ENCODE results near the gene ERP44. TPM values are rescaled to one million over a fixed set of nuclear protein-coding genes. Genes with fewer than 3 reads are reported as not detected.

The ERP44 gene
- total RNA-seq, 1 donor from 2014 or later = 27.0 TPM

DNA sequence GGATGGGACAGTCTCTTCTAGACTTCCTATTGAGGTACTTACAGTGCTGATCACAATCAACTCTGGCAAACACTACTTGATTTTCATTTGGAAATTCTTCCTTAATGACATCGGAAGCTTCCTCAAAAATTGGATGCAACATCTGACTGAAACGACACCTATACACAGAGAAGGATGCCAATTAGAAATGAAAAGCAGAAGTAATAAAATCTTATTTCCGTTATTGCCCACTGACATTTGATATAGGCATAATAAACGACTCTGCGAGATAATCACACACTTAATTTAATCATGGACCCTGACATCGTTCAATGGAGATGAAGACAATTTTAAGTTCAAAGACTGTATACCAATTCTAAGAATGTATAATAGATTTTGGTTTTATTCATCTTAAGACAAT is 46.4 kb downstream of the ERP44 start:
- FAIRE-seq (no peak), DNase-seq (ENCODE audit: low read depth) (no peak)
- Mint-ChIP-seq H3K36me3 (ENCODE audit: low read depth, unreplicated experiment) (peaks cover 2% of the 10 kb centered on the region), H3K27me3 (ENCODE audit: low read depth, unreplicated experiment) (no peaks in the 10 kb centered on the region), H3K9me3 (ENCODE audit: unreplicated experiment) (no peaks in the 10 kb centered on the region), H3K4me1 (ENCODE audit: low read depth, unreplicated experiment) (no peaks in the 10 kb centered on the region), H3K27ac (ENCODE audit: unreplicated experiment) (no peak overlapping the region), H3K4me3 (ENCODE audit: unreplicated experiment) (no peak overlapping the region)
- Histone ChIP-seq H3K4me1 (ENCODE audit: insufficient read depth, low read length) (no peaks in the 10 kb centered on the region), H3K4me3 (ENCODE audit: insufficient read depth, low read depth, low read length) (no peak overlapping the region), H3K79me2 (ENCODE audit: insufficient read depth, low read length) (no peaks in the 10 kb centered on the region), H4K20me1 (ENCODE audit: insufficient read depth, low read length) (no peaks in the 10 kb centered on the region), H3K9me3 (ENCODE audit: insufficient read depth, low read depth, low read length) (no peaks in the 10 kb centered on the region), H3K27ac (ENCODE audit: low read depth, low read length) (no peak overlapping the region), H3K27me3 (ENCODE audit: insufficient read depth, low read length) (no peaks in the 10 kb centered on the region), H2AFZ (ENCODE audit: low read depth, low read length) (no peak overlapping the region), H3K4me2 (ENCODE audit: low read length) (no peak overlapping the region), H3K36me3 (ENCODE audit: insufficient read depth, low read length) (no peaks in the 10 kb centered on the region), H3K9ac (ENCODE audit: low read length) (no peak overlapping the region)
- TF ChIP-seq, protein P1, sequence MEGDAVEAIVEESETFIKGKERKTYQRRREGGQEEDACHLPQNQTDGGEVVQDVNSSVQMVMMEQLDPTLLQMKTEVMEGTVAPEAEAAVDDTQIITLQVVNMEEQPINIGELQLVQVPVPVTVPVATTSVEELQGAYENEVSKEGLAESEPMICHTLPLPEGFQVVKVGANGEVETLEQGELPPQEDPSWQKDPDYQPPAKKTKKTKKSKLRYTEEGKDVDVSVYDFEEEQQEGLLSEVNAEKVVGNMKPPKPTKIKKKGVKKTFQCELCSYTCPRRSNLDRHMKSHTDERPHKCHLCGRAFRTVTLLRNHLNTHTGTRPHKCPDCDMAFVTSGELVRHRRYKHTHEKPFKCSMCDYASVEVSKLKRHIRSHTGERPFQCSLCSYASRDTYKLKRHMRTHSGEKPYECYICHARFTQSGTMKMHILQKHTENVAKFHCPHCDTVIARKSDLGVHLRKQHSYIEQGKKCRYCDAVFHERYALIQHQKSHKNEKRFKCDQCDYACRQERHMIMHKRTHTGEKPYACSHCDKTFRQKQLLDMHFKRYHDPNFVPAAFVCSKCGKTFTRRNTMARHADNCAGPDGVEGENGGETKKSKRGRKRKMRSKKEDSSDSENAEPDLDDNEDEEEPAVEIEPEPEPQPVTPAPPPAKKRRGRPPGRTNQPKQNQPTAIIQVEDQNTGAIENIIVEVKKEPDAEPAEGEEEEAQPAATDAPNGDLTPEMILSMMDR (IDR thresholded peaks at IDR 0.05; ENCODE audit: insufficient read depth, low read depth, low read length) = no peak
- TF ChIP-seq EZH2 (IDR thresholded peaks at IDR 0.05; ENCODE audit: insufficient read depth, low read length) = no peak

- Histone ChIP-seq H3K4me2 (ENCODE audit: low read length) (no peak overlapping the region), H3K27ac (ENCODE audit: low read depth, low read length) (no peak overlapping the region), H3K27me3 (ENCODE audit: insufficient read depth, low read length) (no peaks in the 10 kb centered on the region), H3K9ac (ENCODE audit: low read length) (no peak overlapping the region), H3K36me3 (ENCODE audit: insufficient read depth, low read length) (no peaks in the 10 kb centered on the region), H3K9me3 (ENCODE audit: insufficient read depth, low read depth, low read length) (no peaks in the 10 kb centered on the region), H2AFZ (ENCODE audit: low read depth, low read length) (no peak overlapping the region), H3K4me1 (ENCODE audit: insufficient read depth, low read length) (no peaks in the 10 kb centered on the region), H3K79me2 (ENCODE audit: insufficient read depth, low read length) (peaks cover 4% of the 10 kb centered on the region), H3K4me3 (ENCODE audit: insufficient read depth, low read depth, low read length) (no peak overlapping the region), H4K20me1 (ENCODE audit: insufficient read depth, low read length) (peaks cover 6% of the 10 kb centered on the region)
- Mint-ChIP-seq H3K27me3 (ENCODE audit: low read depth, unreplicated experiment) (no peaks in the 10 kb centered on the region), H3K4me3 (ENCODE audit: unreplicated experiment) (no peak overlapping the region), H3K36me3 (ENCODE audit: low read depth, unreplicated experiment) (no peaks in the 10 kb centered on the region), H3K4me1 (ENCODE audit: low read depth, unreplicated experiment) (no peaks in the 10 kb centered on the region), H3K9me3 (ENCODE audit: unreplicated experiment) (no peaks in the 10 kb centered on the region), H3K27ac (ENCODE audit: unreplicated experiment) (no peak overlapping the region)
- DNase-seq (ENCODE audit: low read depth) = no peak
- no peak for TF ChIP-seq EZH2 (IDR thresholded peaks at IDR 0.05; ENCODE audit: insufficient read depth, low read length)
- TF ChIP-seq, protein P1 (IDR thresholded peaks at IDR 0.05; ENCODE audit: insufficient read depth, low read depth, low read length) = no peak
- FAIRE-seq = no peak
These were observed 49.2 kb downstream of the ERP44 start for GRCh38 chr9:100049551-100049950.

GRCh38 chr9:100038472-100038871 is 60.3 kb downstream of the ERP44 start:
- H3K4me1 ChIP-seq (ENCODE audit: insufficient read depth, low read length) = no peaks in the 10 kb centered on the region
- no peaks in the 10 kb centered on the region for H3K36me3 ChIP-seq (ENCODE audit: insufficient read depth, low read length)
- H3K27ac ChIP-seq (ENCODE audit: low read depth, low read length) = no peak overlapping the region
- no peak overlapping the region for H3K9ac ChIP-seq (ENCODE audit: low read length)
- H3K9me3 ChIP-seq (ENCODE audit: insufficient read depth, low read depth, low read length) = no peaks in the 10 kb centered on the region
- Mint-ChIP-seq H3K27ac (ENCODE audit: unreplicated experiment) (no peak overlapping the region), H3K27me3 (ENCODE audit: low read depth, unreplicated experiment) (no peaks in the 10 kb centered on the region), H3K9me3 (ENCODE audit: unreplicated experiment) (no peaks in the 10 kb centered on the region), H3K36me3 (ENCODE audit: low read depth, unreplicated experiment) (peaks cover 18% of the 10 kb centered on the region), H3K4me1 (ENCODE audit: low read depth, unreplicated experiment) (peaks cover 4% of the 10 kb centered on the region), H3K4me3 (ENCODE audit: unreplicated experiment) (no peak overlapping the region)
- DNase-seq (ENCODE audit: low read depth) = no peak
- no peak for FAIRE-seq
- no peaks in the 10 kb centered on the region for H3K27me3 ChIP-seq (ENCODE audit: insufficient read depth, low read length)
- H4K20me1 ChIP-seq (ENCODE audit: insufficient read depth, low read length) = peaks cover 52% of the 10 kb centered on the region
- no peak overlapping the region for H3K4me3 ChIP-seq (ENCODE audit: insufficient read depth, low read depth, low read length)
- peaks cover 39% of the 10 kb centered on the region for H3K79me2 ChIP-seq (ENCODE audit: insufficient read depth, low read length)
- H2AFZ ChIP-seq (ENCODE audit: low read depth, low read length) = no peak overlapping the region
- TF ChIP-seq, protein P1 (IDR thresholded peaks at IDR 0.05; ENCODE audit: insufficient read depth, low read depth, low read length) = no peak
- no peak for TF ChIP-seq EZH2 (IDR thresholded peaks at IDR 0.05; ENCODE audit: insufficient read depth, low read length)
- H3K4me2 ChIP-seq (ENCODE audit: low read length) = no peak overlapping the region

Measured in astrocyte (in vitro differentiated cells and primary cell).